HG02623 (cell line): ENCODE data around the gene AGAP3.

Experiments used
- ATAC-seq: cut with Tn5 transposase; IDR thresholded peaks from one replicate; pipeline ENCODE4 v1.9.1; 2021; ENCODE audit warnings: moderate library complexity; ENCODE audit not compliant: unreplicated experiment

The AGAP3 gene

DNA sequence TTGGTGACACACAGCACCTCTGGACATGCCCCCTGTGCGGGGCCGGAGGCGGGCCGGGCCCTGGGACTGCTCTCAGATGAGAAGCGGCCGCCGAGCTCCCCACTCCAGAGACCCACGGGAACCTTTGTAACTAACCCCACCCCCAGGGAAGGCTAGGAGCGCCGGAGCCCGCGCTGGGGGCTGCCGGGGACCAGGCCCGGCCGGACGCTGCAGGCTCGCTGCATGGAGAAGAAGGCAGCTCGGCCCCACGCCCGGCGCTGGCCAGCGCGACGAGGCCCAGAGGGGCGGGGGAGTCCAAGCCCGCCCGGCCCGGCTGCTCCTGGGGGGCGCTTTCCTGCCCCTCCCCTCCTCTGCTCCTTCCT lies 36.5 kb downstream of the AGAP3 start:
- ATAC-seq: no peak

DNA sequence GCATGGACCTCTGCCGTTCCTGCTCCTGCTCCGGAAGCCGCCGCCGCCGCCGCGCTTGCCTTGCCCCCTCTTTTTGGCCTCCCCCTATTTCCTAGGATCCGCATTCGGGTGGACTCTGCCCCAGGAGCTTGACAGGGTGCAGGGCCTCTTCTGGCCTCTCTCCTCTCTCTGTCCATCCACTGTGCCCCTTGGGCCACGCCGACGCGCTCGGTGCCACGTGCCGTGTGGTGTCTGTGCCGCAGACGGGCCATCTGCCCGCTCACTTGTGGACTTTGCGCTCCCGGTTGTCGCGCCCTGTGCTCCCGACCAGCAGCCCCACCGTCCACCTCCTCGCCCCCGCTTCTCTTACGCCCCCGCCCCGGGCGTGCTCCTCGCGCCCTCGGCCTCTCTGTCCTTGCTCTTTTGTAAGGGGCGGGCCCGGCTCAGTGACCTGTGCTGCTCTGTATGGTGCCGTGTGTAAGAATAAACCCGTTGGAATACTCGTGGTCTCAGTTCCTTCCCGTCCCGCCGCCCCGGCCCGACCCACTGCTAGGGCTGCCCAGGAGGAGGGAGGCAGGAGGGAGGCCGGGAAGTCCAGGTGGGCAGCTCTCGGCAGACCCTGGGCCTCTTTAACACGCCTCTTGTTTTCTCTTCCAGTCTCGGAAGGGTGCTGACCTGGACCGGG lies 37.0 kb downstream of the AGAP3 start:
- no peak for ATAC-seq

DNA sequence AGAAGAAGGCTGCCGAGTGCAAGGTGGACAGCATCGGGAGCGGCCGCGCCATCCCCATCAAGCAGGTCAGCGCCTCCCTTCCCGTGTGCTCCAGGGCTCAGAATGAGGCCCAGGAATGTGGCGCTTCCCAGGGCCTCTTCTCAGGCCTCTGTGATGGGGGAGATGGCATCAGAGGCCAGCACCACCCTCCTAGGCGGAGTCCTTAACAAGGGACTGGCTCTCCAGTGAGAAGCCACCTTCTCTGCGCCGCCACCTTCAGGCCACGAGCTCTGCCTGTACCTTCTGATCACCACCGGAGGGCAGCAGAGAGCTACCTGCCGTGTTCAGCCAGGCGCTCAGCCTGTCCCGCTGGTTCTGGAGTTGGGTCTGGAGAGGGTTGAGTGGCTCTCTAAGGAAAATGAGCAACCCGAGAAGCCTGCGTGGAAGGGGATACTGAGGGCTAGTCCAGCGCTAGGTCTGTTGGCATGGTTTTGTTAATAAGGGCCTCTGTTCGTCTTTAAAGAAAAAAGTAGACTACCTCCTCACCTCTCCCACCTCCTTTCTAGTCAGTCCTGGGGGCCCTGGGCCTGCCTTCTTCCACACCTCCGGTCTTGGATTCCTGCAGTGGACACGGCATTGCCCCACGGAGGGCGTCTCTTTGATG lies 37.7 kb downstream of the AGAP3 start:
- peak; percentile 77 for ATAC-seq

DNA sequence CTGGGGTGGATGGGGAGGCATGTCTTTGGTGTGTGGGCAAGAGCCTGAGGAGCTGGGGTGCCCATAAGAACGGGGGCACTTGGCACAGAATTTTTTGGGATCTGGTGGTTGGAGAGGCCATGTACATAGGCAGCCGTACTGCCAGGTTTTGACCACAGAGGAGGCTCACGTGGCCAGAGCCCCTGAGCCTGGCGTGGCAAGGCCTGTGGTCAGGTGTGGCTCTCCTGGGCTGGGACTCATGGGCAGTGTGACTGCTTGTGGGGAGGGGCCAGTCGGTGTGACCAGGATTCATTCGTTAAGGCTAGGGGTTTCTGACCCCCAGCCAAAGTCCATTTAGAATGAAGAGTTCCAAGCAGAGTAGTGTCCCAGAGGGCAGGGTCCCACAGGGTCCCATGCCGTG lies 38.2 kb downstream of the AGAP3 start:
- ATAC-seq: no peak

DNA sequence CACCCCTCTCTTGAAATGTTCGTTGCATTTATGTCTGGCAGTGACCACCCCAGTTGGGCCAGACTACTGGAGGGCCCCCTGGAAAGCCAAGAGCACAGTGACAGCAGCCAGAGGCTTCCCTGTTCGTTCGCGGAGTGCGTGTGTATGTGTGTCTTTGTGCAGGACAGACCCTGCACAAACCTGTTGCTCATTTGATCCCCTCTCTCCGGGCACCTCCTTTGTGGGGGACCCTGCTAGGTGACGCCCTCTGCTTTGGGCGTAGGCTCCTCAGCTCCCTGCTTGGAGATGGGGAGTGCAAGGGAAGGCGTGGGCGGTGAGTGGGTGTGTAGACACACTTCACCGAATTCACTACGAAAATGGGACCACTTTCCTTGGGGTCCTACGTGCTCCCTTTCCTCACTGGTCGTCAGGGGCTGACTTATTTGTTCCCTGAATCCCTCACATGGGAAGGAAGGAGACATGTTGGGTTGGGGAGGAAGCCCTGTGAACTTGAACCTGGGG lies 38.7 kb downstream of the AGAP3 start:
- no peak for ATAC-seq

DNA sequence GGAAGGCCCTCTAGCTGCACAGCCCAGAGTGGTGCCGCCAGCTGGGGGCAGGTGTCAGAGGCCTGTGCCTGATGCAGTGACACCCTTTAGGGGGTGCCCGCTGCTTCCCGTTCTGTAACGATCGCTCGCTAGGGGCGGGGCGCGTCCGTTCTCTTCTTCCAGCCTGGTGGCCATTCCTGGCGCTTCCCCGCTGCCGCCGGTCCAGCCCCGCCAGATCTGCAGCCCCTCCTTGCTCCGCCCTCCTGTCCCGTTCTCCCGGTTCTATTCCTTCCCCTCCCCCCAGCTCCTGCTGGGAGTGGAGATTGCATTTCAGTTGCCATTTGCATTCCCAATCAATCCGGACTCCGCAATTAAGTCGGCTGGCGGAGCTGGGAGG lies 39.2 kb downstream of the AGAP3 start:
- ATAC-seq: no peak

DNA sequence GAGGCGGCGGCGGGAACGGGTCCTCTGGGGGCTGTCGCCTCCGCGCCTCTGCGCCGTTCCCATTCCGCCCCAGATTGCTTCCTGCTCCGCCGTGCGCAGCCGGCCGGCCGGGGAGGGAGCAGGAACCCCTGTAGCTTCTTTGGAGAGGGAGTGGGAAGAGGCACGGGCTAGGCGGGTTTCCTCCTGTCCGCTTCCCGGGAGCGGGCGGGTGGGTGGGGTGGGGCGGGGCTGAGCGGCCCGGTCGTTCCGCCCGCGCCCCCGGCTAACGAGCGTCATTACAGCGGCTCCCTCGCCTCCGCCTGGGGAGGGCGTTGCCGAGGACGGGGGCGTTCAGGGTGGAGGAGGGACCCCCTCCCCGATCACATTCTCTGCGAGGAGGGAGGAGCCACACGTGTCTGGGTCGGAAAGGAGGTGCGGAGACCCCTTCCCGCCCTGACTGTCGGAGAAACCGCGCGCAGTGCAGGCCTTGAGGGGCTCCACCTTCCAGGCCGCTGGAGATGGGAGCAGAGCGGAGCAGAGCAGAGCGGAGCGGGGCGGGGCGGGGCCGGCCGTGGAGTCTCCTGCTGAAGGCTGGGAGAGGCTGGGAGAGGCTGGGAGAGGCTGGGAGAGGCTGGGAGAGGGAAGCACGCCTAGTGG lies 39.7 kb downstream of the AGAP3 start:
- ATAC-seq: no peak

DNA sequence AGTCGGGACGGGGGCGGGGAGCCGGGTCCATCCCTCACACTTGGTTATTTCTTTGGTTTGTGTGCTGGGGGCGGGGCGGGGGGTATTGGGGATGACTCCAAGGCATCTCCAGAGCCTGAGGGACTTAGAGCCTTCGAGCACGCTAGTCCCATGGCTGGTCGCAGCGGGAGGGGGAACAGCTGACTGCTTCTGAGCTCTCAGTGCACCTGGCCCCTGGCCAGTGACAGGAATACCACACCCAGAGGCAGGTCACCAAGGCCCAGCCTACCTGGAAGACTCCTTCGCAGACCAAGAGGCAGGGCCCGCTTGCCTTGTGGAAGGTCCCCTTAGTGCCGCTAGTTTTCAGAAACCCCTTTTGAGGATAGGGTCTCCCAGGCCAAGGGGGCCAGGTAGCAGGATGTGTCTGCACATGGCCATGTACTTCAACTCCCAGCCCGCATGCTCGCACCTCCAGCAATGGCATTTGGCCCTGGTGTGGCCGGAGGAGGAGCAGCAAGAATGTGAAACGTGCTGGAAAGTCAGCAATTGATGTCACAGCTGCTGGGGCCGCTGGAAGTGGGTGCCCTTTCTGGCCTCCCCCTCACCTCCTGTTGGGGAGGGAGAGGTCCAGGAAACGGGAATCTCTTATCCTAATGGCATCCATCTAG lies 40.3 kb downstream of the AGAP3 start:
- ATAC-seq: no peak

DNA sequence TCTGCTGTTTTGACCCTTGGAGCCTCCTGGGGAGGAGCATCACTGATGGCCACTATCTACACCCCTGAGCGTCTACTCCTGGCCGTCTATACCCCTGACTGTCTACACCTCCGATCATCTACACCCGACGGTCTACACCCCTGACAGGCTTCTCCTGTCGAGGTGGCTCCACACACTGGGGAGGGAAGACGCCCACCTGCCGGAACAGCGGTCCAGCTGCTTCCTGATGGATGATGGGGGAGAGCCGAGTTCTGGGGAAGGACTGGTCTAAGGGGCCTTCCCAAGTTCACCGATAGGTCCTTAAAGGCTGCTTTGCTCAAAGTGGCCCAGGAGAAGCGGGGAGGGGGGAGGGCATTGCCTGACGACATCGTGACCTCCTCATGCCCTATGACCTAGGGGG lies 41.9 kb downstream of the AGAP3 start:
- ATAC-seq: no peak

DNA sequence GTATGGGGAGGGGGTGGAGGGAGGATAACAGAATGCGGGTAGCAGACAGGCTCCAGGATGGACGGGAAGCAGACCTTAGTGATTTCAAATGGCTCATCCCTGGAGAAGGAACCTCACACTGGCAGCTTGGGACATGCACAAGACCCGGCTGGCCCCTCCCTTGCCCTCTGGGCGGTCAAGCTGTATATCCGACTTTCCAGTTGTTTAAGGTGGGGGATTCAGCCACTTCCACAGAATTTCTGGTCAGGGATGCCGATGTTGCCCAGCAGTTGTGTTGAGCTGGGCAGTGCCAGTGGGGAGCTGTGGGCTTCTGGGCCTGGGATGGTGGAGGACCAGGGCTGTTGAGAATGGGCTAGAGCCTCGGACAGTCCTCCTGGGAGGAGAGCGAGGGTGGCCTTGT lies 42.4 kb downstream of the AGAP3 start:
- ATAC-seq: no peak

DNA sequence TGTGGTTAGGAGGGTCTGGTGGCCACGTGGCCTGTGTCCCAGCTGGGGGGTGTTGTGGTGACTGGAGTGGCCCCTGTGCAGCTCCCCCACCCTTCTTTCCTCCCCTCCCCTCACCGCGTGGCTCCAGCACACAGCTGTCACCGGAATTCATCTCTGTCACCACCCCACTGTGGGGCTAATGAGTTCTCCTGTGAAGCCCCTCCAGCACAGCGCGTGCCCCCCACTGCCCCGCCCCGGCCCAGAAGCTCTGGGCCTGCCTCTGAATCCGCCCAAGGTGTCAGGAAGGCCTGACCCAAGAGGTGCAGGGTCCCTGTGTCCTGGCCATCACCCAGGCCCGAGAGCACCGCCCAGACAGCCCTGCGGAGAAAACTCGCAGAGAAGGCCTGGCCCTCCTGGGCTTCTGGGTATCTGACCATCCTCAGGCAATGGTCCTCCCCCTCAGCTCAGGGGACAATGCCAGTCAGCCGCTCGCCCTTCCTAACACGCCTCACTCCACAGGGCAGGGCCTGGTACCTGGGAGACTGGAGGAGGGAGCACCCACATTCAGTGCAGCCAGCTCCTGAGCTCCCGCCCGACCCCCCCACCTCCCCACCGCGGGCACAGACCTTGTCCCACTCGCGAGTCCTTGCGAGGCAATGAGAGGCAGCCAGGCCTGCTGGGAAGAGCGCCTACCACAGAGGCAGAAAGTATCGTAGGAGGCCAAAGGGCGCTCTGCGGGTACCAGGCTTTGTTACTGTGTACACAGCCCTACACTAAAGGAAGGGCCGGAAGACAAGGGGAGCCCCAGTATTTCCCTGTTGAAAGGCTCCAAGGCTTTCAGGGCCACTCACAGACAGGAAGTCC lies 43.1 kb downstream of the AGAP3 start:
- ATAC-seq: no peak

DNA sequence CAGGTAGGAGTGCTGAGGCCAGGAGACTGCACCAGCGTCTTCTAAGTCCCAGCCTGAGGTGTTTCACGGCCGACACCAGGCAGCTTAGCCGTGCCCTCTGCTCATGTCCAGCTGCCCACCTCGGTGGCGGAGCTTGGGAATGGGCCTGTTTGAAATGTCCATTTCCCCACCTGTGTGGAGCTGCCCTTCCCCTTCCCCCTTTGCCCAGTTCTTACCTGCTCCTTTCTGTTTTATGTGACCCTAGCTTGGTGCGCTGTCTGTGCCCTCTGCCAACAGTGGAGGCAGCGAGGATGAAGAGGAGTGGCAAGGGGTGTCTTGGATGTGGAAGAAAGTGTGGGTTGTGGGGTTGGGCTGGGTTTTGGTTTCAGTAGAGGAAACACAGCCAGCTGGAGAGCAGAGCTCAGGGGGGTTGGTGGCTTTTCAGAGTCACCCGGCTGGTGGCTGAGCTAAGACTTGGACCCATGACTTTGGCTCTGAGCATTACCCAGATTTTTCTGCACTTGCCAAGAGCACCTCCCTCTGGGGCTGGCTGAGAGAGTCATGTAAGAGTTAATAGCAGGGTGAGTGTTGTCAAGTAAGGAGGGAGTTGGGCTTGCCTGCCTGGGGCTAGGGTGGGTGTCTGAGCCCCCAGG lies 43.8 kb downstream of the AGAP3 start:
- ATAC-seq: no peak

DNA sequence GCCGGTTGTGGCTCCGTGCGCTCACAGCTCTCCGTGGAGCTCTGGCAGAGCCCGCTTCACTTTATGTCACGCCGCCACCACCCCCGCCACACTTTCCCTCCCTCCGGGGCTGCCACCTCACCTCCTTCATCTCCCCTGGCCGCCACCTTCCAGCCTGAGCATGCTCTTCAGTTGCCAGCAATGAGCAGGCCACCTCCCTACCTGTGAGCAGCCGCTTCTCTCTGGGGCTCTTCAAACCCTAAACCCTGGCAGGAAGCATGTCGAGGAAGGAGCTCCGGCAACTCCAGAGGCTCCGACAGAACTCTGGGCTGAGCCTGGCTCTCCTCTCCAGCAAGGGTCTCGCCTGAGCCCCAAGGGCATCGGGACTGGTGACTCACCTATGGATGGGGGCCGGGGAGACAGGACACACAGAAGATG lies 44.5 kb downstream of the AGAP3 start:
- ATAC-seq: no peak

DNA sequence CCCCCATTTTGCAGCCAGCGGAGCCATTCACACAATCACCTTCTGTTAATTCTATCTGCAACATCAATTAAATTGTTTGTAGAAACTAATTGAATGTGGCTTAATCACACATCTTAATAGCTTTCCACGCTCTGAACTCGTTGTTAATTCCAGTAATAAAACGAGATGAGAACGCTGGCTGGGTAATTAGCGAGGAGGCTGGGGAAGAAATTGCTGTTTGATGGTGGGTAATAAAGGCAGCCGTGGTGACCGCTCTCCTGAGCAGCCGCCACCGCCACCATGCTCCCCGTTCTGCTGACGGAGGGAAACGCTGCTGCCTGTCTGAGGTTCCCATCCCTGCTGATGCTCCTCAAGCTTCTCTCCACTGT lies 44.9 kb downstream of the AGAP3 start:
- ATAC-seq: no peak

DNA sequence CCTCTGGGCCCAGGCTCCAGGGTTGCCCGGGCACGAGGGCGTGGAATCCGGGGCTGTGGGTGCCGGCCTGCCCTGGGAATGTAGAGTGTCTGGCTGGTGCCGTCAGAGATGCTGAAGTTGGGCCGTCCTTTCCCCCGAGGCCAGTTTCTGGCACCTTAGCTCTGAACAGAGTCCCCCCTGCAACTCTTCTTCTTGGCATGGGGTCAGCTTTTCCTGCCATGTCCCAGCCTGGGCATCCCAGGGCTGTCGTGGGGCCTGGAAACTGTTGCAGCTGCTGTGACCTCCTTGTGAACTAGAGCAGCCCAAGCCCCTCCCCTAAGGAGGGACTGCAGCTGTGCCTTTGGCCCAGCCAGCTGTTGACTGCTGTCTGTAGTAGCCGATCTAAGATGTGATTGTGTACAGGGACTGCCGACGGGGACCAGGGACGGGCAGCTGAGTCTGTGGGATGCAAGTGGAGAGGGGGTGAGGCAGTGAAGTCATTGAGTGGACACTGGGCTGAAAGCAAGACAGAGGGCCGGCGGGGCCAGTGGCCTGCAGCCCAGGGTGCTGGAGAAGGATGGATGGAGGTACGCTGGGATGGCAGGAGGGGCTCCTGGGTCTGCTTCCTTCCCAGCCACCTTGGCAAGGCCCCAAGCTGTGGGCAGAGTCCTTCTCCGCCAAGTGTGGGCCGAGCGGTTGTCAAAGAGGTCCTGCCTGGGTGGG lies 45.5 kb downstream of the AGAP3 start:
- ATAC-seq: no peak

DNA sequence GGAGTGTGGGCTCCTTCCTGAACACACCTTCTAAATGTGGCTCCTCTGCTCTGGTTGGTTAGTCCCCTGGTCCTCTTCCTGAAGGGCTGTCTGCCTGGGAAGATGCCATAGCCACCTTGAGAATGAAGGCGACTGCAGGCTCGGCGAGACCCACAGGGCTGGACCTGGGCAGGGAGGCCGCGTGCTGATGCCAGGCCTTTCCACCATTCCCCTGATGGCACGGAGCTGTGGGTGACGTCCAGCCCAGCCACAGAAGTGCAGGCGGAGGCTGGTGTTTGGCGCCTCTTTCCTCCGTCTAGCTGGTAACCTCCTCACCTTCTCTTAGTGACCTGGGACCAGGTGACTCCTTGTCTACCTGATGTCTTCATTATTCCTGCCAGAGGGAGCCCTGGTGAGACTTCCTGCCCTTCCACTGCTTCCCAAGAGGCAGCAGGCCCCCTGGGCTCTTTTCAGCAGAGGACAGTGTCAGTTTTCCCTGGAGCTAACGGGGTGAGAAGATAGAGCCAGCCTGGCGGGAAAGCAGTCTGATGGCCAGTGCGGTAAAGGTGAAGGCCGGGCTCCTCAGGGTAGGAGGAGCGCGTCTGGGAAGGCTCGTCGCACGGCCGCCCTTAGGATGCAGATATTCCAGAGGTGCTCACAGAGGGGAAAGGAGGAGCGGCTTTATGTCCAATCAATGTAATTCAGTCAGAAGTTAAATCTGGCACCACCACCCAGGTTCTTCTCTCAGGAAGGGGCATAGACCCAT lies 46.4 kb downstream of the AGAP3 start:
- no peak for ATAC-seq

DNA sequence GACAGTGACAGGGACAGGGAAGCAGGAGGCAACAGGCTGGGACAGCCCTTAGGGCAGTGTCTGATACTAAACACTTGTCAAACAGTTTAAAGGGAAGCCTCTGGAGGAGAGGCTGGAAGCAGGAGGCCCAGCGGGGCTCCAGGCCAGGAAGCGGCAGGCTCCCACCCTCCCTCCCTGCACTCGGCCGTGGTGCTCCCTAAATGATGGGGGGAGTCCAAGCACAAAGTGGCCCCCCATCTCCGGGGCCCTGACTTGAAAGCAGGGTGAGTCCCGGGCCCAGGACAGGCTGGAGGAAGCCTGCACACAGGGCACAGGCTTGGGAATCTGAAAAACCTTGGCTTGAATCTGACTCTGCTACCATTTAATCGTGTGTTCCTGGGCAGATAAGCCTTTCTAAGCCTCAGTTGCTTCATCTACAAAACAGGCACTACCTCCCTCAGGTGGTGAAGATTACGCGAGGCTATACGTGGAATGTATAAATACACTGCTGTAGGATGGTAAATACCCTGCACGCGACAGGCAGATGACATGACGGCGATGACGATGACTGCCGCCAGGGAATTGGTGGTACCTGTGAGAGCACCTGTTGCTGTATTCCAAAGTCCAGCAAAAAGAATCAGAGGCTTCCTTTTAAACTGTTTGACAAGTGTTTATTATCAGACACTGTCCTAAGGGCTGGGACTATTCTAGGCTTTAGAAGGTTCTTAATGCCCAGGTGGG lies 47.2 kb downstream of the AGAP3 start:
- ATAC-seq: no peak

DNA sequence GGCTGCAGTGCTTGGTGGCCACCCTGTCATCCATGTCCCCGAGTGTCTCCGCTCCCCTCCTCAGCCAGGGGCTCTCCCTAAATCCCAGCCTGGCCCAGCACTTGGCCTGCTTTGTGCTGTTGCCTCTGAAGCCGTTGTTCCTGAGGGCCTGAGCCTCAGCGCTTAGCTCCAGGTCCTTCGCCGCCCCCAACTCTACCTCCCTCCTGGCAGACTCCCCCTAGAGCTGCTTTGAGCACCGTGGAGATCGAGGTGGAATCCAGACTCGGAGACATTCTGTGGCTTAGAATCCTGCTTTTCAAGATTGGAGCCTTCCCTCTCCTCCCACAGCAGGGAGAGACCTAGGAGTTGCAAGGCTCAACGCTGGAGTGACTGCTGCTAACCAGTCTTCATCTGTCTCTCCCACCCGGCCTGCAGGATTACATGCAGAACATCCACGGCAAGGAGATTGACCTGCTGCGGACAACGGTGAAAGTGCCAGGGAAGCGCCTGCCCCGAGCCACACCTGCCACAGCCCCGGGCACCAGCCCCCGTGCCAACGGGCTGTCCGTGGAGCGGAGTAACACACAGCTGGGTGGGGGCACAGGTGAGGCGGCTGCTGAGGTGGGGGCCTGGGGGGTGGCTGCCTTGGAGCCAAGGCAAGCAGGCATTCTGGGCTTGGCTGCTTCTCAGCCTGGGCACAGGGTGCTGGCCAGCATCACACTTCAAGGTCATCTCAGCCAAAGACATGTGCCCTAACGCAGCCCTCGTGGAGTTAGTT lies 47.9 kb downstream of the AGAP3 start:
- ATAC-seq: no peak
